HG02588 (cell line): ENCODE results near the gene DPH6.
"Not testable (repeated sequence)": the region's sequence is repeated elsewhere in the genome, so short reads cannot be mapped to it uniquely, and the experiment has no call there.

Experiments used
- ATAC-seq: cut with Tn5 transposase; IDR thresholded peaks from one replicate; pipeline ENCODE4 v1.9.1; 2021; ENCODE audit warnings: mild to moderate bottlenecking, moderate library complexity; ENCODE audit not compliant: unreplicated experiment

The DPH6 gene

DNA sequence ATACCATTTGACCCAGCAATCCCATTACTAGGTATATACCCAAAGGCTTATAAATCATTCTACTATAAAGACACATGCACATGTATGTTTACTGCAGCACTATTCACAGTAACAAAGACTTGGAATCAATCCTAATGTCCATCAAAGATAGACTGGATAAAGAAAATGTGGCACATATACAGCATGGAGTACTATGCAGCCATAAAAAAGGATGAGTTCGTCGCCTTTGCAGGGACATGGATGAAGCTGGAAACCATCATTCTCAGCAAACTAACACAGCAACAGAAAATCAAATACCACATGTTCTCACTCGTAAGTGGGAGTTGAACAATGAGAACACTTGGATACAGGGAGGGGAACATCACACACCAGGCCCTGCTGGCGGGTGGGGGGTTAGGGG lies 104.7 kb downstream of the DPH6 start:
- ATAC-seq, result not testable (repeated sequence)

DNA sequence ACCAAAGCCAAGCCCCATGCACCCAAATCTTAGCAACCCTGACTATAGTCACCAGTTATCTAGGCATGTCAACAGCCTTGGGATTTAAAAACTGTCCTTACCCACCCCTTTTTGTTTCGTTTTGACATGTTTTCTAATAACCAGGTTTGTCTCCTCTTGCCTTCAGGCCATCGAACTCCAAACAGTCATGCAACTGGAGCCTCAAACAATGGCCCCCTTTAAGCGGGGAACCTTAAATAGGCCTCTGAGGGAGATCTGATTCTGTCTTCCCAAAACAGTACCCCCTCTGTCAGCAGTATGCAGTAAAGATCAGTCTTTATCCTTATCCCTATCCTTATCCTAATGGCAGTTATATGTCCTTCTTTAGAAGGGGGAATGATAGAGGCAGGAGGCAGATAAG lies 105.7 kb downstream of the DPH6 start:
- ATAC-seq, result no peak

DNA sequence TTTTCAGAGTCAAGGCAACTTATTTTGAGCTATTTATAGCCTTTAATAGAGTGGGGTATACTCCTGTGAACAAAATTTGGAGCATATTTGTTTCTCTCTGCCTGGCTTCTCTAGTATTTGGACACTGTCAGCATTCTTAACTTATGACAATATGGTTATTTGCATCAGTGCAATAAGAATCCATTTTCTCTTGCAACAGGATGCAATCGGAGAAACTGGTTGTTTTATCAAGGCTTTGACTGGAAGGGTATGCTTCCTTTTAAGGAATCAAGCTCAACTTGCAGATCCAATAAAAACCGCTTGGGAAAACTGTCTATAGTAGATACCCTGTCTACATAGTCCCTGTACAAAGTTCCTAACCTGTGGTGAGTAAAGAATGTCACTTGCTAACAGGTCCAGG lies 106.7 kb downstream of the DPH6 start:
- ATAC-seq, result no peak

DNA sequence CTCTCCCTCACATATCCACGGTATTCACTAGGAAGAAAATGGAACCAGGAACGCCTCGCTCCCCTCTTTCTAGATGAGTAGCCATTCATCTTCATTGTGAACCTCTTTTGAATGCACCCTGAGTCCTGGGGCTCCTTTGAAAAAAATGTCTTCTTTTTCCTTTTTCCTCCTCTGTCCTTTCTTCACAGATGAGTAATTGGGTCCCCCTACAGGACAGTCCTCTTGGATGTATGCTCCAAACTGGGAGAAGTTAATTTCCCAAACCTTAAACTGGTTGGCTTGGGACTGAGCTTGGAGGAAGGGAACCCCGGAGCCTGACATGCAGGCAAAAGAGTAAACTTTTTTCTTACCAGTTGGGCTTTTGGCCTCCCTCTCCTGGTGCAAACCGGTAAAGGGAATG lies 108.8 kb downstream of the DPH6 start:
- no peak for ATAC-seq

DNA sequence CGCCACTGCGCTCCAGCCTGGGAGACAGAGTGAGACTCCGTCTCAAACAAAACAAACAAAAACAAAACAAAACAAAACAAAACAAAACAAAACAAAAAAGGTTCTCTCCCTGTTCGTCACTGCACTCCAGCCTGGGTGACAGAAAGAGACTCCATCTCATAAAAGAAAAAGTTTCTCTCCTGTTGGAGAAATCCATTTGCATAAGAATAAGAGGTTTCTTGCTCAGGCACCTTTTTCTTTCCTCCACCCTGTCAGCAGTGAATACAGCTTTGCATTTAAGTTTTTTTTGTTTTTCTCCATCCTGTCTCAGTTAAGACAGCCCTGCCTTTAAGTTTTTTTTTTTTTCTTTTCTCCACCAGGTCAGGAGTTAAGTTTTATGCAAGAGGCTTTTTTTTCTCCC lies 109.5 kb downstream of the DPH6 start:
- no peak for ATAC-seq

DNA sequence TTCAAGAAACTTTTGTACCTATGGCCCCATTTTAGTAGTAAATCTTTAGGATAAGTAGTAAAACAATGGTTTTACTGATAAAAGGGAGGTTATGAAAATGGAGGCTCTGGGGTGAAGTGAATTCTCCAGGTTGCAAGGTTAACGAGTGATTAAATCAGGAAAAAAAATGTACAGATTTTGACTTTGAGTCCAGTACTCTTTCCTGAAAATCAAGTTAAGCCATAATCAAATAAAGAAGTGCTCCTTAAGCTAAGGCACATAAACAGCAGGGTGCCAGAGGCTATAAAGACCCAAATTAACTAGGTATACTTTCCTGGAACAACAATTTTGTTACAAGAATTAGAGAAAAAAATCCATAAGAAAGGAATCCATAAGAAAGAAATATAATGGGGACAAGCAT lies 114.7 kb downstream of the DPH6 start:
- no peak for ATAC-seq

DNA sequence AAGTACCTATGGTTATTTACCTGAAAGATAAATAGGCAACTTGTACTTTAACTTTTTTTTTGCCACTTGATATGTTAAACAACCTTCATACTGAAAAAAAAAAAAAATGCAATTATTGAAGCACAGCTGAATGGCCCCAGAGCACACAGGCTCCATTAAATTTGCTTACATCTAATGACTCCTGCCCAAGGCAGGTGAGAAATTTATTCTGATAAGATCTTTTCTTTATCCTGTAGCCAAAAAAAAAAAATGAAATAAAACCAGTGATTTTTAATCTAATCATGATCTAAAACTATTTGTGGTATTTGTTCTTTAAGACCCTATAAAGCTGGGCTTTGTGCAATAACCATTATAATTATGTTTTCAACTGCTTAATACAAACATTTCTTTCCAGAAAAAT lies 115.7 kb downstream of the DPH6 start:
- no peak for ATAC-seq

DNA sequence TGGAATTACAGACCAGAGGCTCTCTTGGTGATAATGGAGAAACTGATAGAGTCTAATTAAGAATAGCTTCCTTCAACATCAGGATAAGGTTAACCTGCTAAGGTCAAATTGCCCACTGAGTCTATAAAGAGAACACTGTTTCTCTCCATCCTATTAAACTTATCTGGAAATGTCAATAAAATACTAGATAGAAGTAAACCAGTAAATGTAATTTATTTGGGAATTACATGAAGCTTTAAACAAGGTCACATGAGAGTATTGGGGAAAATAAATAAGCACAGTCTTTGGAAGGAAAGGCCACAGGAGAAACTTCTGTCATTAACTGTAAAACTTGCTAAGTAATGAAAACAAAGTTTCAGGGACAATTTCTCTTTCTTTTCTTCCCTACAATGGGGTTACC lies 118.5 kb downstream of the DPH6 start:
- no peak for ATAC-seq

DNA sequence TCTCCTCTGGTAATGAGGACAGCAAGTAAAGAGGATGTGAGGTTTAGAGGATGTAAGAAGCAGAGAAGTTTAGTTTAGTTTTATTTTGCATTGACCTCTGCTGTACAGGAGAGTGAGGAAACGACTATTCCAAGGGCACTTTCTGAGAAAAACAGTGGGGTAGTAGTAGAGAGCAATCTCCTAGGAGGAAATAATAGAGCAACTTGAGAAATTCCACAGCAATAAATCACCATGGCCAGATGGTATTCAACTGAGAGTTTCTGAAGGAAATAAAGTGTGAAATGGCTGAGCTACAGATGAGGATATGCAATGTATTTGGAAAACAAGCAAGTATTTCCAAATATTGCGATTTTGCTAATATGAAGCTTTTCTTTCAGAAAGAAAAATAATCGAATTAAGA lies 118.9 kb downstream of the DPH6 start:
- no peak for ATAC-seq

DNA sequence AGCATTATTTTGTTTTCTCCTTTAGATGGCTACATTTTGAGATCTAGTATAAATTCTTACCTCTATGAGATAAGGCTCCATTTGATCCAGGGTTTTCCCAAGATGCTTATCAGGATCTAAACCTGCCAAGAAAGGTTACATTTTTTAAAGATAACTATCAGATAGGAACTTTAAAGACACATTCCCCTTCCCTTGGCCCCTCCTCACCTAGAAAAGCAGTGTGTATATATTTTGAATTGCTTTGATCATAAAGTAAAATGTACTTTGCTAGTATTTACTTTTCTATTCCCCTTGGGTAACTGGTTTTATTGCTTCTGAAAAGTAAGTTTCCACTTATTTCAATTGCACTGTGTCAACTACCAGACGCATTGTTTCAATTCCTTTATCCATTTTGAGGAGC lies 135.2 kb downstream of the DPH6 start:
- ATAC-seq, result no peak

DNA sequence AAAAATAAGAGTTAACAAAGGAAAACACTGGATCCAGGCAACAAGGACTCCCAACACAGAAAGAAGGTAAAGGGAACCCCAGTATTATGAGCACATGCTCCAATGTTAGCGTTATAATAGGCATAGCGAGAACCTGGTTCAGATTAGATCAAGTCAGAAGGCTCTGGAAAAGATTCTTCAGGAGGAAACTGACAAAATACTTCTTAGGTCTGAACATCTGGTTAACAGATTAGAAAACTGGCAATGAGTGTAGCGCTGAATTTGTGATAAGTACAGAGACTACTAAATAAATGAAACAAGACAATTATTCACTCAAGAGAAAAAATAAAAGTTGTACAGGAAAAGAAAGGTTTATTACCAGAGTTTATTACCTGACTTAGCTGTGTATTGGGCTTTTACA lies 146.1 kb downstream of the DPH6 start:
- no peak for ATAC-seq

DNA sequence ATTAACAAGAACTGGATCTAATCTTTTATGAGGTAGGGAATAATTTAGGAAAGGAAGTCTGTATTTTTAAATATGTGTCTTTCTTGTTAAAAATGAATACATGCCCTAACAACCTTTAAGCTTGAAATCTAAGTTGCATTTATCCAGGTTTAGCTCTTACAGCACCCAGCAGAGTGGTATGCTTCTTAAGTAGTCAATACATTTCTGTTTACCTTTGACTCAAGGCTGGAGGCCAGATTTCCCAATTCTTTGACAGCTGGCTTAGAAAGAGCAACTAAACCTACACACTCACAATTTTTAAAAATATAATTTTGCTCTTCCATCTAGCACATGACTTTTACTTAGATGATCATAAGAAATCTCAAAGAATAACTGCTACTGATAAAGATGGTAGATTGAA lies 148.9 kb downstream of the DPH6 start:
- no peak for ATAC-seq

DNA sequence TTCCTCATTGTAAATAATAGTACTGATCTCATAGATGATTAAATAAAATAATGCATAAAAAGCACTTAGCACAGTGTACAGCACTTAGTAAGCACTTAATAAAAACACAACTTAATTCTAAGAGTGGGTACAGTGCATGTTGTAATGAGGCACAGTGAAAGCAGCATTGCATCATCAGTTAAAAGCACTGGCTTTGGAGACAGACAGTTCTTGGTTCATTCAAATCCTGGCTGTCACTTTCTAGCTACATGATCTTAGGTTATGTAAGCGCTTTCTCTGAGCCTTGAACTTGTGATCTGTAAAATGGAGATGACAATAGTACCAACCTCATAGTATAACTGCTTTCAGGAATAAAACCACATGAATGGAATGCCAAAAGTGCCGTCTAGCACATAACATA lies 151.5 kb downstream of the DPH6 start:
- ATAC-seq, result no peak

DNA sequence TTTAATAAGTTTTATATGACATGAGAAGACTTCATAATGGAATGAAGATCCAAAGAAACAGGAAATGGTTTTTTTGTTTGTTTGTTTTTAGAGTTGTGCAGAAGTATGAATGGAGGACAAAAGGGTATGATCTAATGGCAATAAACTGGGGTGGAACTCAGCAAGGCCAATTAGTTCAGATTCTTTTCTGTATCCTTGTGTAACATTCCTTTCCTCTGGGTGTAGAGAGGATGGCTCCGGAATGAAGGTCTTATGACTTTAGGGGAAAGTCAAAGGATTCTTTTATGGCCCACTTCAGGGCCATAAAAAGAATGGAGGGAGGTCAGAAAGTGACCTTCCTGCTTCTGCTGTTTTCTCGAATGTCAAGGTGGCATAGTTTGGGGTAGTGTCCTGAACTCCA lies 152.6 kb downstream of the DPH6 start:
- no peak for ATAC-seq

DNA sequence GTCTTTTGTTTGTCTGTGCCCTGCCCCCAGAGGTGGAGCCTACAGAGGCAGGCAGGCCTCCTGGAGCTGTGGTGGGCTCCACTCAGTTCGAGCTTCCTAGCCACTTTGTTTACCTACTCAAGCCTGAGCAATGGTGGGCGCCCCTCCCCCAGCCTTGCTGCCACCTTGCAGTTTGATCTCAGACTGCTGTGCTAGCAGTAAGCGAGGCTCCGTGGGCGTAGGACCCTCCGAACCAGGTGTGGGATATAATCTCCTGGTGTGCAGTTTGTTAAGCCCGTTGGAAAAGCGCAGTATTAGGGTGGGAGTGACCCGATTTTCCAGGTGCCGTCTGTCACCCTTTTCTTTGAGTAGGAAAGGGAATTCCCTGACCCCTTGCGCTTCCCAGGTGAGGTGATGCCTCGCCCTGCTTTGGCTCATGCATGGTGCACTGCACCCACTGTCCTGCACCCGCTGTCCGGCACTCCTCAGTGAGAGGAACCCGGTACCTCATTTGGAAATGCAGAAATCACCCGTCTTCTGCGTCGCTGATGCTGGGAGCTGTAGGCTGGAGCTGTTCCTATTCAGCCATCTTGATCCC lies 154.5 kb downstream of the DPH6 start:
- ATAC-seq, result not testable (repeated sequence)

DNA sequence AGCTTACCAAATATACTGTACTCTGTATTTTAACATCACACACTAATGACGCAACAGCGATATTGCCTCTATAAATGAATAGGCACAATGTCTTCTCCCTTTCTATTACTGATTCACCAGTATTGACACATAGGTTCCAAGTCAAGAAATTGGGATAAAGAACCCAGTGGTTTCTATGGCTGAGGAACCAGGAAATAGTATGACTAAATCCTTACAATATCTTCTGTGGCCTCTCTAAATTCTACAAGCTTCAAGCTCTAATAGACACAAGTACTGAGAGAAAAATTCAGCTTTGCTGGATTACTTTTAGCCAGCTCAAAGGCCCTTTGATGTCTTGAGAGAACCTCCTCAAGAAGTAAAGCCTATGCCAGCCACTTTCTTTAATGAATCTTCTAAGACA lies 162.5 kb downstream of the DPH6 start:
- ATAC-seq, result no peak

DNA sequence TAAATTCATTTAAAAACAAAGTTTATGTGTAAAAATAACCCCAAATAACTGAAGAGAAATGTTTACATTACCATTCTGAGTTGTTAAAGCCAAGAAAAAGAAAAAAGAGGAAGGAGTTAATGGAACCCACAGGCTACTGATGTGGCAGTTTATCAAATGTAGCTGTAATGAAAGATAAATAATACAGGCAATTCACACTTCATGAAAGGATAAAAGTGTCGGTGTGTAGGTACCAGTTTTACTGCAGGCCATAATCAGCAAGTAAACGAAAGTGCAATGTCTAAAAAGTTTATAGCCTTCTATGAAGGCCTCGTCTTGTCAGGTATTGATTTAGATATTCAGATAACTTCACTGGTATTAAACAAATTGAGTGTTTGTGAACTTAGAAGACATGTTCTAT lies 164.6 kb downstream of the DPH6 start:
- no peak for ATAC-seq

DNA sequence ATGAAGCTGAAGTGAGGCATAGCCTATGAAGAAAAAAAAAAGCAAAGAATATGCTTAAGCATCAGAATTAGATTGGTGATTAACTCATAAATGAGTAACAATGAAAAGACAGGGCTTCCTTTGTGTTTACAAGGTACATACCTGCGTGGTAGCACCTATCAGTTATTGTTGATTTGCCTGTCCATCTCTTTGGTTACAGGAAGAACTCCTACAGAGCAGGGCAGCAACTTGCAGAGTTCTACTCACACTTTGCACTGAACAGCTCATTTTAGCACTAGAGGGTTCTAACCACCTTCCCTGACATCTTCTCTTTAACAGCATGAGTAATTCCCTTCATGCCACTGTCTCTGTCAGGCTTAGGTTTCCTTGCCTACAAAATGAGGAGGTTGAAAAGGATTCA lies 166.0 kb downstream of the DPH6 start:
- ATAC-seq, result no peak

DNA sequence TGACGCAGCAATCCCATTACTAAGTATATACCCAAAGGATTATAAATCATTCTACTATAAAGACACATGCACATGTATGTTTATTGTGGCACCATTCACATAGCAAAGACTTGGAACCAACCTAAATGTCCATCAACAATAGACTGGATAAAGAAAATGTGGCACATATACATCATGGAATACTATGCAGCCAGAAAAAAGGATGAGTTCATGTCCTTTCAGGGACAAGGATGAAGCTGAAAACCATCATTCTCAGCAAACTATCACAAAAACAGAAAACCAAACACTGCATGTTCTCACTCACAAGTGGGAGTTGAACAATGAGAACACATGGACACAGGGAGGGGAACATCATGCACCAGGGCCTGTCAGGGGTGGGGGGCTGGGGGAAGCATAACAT lies 167.5 kb downstream of the DPH6 start:
- ATAC-seq, result not testable (repeated sequence)

DNA sequence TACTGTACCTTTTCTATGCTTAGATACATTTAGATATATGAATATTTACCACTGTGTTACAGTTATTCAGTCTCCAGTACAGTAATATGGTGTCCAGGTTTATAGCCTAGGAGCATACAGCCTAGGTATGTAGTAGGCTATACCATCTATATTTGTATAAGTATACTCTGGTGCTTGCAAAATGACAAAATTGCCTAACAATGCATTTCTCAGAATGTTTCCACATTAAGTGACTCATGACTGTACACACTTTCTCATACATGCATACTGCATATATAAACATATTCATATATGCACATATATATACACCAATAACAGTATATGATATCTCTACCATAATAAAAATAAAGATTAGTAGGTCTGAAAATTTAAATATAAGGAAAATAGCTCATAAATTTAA lies 169.3 kb downstream of the DPH6 start:
- ATAC-seq, result no peak

DNA sequence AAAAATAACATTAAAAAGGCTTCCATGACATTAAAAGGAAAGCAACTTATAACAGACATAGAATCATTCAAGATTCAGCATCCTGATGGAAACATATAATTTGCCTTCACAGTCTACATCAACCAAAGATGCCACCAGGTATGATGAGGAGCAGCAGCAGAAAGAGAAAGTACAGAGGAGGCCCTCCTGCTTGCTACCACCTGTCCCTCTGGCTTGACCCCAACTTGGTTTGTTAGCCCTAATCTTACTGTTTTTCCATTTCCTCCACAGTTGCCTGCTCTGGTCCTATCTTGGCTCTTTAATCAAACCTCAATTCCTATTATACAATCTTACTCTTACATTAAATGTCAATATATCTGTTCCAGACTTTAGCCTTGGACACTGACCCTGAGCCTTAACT lies 171.3 kb downstream of the DPH6 start:
- no peak for ATAC-seq

DNA sequence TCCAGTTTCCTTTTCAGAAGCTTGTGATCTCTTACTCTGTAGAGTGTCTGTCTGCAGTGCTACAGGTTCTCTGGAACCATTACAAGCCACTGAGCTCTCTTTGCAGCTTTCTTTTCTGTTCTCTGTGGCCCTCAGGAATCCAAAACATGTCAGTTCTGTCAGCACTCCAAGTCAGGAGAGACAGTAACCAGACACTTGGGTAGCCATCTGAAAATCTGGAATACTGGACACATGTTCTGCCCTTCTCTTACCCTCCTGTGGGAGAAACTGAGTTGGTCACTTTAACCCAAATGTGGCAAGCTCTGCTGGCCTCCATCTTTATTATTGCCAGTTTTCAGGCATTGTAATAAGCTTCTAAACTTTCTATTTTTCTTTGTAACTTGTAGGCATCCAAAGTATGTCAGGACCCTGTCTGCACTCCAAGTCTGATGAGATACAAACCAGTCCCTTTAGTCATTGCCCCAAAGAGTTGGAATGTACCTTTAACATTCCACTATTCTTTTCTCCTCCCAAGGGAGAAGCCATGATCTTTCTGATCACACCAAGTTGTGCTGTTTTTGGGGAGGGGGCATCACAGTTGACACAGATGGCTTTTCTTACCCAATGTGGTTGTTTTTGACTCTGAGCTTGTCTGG lies 183.7 kb downstream of the DPH6 start:
- no peak for ATAC-seq

DNA sequence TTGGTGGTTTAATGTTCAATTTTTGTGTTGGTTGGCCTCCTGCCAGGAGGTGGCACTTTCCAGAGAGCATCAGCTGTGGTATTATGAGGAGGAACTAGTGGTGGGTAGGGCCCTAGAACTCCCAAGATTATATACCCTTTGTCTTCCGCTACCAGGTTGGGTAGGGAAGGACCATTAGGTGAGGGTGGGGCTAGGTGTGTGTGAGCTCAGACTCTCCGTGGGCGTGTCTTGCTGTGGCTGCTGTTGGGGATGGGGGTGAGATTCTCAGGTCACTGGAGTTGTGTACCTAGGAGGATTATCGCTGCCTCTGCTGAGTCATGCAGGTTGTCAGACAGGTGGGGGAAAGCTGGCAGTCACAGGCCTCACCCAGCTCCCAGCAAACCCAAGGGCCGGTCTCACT lies 187.1 kb downstream of the DPH6 start:
- ATAC-seq, result no peak
